ENCODE data around the gene NFAT5. TPM values are rescaled to one million over a fixed set of nuclear protein-coding genes. Genes with fewer than 3 reads are reported as not detected.
"Not testable (repeated sequence)": the region's sequence is repeated elsewhere in the genome, so short reads cannot be mapped to it uniquely, and the experiment has no call there.

Gene NFAT5
- total RNA-seq, 1 donor from 2014 or later = 48.3 TPM

DNA sequence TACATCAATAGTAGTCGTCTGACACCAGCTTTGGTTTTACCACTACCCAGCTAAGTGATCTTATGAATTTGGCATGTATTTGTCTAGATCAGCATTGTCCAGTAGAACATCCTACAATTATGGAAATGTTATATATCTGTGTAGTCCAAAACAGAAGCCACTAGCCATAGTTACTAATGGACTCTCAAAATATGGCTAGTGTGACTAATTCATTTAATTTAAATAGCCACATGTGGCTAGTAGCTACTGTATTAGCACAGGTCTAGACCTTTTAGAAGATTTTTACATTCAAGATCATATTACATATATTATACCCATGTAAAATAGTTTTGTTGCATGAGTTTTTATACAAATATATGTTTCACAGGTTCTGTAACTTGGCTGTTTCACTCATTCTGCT, 27.0 kb upstream of the NFAT5 start:
- peaks cover 32% of the 10 kb centered on the region for H3K4me1 Mint-ChIP-seq
- CTCF ChIA-PET = no interaction called here
- H3K27me3 Mint-ChIP-seq = no peaks in the 10 kb centered on the region
- no peak overlapping the region for H3K4me3 Mint-ChIP-seq
- H3K27ac Mint-ChIP-seq = no peak overlapping the region
- H3K9me3 Mint-ChIP-seq = no peaks in the 10 kb centered on the region
- intact Hi-C loops (cut with micrococcal nuclease) = no loop called here
- TF ChIP-seq, protein P1, sequence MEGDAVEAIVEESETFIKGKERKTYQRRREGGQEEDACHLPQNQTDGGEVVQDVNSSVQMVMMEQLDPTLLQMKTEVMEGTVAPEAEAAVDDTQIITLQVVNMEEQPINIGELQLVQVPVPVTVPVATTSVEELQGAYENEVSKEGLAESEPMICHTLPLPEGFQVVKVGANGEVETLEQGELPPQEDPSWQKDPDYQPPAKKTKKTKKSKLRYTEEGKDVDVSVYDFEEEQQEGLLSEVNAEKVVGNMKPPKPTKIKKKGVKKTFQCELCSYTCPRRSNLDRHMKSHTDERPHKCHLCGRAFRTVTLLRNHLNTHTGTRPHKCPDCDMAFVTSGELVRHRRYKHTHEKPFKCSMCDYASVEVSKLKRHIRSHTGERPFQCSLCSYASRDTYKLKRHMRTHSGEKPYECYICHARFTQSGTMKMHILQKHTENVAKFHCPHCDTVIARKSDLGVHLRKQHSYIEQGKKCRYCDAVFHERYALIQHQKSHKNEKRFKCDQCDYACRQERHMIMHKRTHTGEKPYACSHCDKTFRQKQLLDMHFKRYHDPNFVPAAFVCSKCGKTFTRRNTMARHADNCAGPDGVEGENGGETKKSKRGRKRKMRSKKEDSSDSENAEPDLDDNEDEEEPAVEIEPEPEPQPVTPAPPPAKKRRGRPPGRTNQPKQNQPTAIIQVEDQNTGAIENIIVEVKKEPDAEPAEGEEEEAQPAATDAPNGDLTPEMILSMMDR (IDR thresholded peaks at IDR 0.05) = no peak
- ATAC-seq (ENCODE audit: low read depth) = no peak
- no peak for DNase-seq
- H3K36me3 Mint-ChIP-seq (ENCODE audit: low read depth) = no peaks in the 10 kb centered on the region
- POLR2A ChIA-PET = interaction anchor here (0.6 kb wide), 1 partner anchor 27 kb away, joined by 5 read pairs; the partner anchor contains the start of gene NFAT5

DNA sequence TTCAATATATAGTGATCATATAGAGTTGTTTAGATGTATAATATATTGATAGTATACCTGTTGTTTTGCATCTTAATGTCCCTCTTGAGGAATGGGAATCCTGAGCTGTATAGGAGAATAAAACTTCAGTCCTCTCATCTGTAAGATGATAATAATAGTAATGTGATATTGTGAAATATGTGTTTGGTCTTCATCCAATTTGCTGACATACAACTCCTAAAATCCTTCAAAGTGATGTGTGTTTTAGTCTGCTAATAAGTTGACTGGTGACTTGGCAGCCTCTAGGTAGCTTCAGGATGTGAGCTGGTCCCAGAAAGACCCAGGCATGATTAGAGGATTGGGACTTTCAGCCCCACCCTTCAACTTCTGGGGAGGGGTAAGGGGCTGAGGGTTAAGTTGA, 22.8 kb upstream of the NFAT5 start:
- intact Hi-C loops (cut with micrococcal nuclease) = no loop called here
- Mint-ChIP-seq H3K36me3 (ENCODE audit: low read depth) (no peaks in the 10 kb centered on the region), H3K27me3 (no peaks in the 10 kb centered on the region), H3K4me3 (no peak overlapping the region), H3K27ac (no peak overlapping the region), H3K9me3 (no peaks in the 10 kb centered on the region), H3K4me1 (peaks cover 28% of the 10 kb centered on the region)
- DNase-seq (no peak), ATAC-seq (ENCODE audit: low read depth) (no peak)
- ChIA-PET CTCF (no interaction called here), POLR2A (interaction anchor here (0.5 to 1.6 kb wide), 3 partner anchors 12 to 216 kb away, joined by 3 to 9 read pairs (median 5); no protein-coding TSS in a partner anchor)
- TF ChIP-seq, protein P1 (IDR thresholded peaks at IDR 0.05) = no peak

DNA sequence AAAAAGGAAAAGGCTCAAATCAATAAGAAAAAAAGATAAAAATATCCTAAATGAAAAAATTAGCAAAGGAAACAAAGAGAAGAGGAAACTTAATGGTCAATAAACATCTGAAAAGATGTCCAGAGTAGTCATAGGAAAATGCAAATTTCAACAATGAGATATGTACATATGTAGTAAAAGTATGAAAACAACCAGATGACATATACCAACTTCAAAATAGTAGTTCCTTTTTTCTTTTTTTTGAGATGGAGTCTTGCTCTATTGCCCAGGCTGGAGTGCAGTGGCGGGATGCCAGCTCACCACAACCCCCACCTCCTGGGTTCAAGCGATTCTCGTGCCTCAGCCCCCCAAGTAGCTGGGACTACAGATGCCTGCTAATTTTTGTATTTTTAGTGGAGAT, 21.7 kb upstream of the NFAT5 start:
- CTCF ChIA-PET = no interaction called here

DNA sequence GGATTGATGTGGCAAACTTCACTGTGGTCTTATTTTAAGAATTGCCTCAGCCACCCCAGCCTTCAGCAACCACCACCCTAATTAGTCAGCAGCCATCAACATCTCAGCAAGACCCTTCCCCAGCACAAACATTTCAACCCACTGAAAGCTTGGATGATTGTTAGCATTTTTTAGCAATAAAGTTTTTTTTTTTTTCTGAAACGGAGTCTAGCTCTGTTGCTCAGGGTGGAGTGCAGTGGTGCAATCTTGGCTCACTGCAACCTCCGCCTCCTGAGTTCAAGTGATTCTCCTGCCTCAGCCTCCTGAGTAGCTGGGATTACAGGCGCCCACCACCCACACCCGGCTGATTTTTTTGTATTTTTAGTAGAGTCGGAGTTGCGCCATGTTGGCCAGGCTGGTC, 19.1 kb upstream of the NFAT5 start:
- H3K9me3 Mint-ChIP-seq; intact Hi-C loops (cut with micrococcal nuclease); H3K36me3 Mint-ChIP-seq (ENCODE audit: low read depth); H3K27me3 Mint-ChIP-seq; ATAC-seq (ENCODE audit: low read depth); DNase-seq; H3K4me3 Mint-ChIP-seq; CTCF ChIA-PET; H3K27ac Mint-ChIP-seq: not testable (repeated sequence)
- POLR2A ChIA-PET = interaction anchor here (0.6 to 0.8 kb wide), 2 partner anchors 8 to 10 kb away, joined by 3 to 5 read pairs; no protein-coding TSS in a partner anchor
- H3K4me1 Mint-ChIP-seq = peaks cover 11% of the 10 kb centered on the region

More for the DNA sequence above, 21.7 kb upstream of the NFAT5 start:
- H3K36me3 Mint-ChIP-seq (ENCODE audit: low read depth) = no peaks in the 10 kb centered on the region
- no peaks in the 10 kb centered on the region for H3K9me3 Mint-ChIP-seq
- TF ChIP-seq, protein P1 (IDR thresholded peaks at IDR 0.05) = no peak
- H3K27ac Mint-ChIP-seq = no peak overlapping the region
- no peak for DNase-seq
- no peaks in the 10 kb centered on the region for H3K27me3 Mint-ChIP-seq
- POLR2A ChIA-PET = interaction anchor here (0.6 to 1.6 kb wide), 2 partner anchors 23 to 30 kb away, joined by 4 to 5 read pairs; no protein-coding TSS in a partner anchor
- peak; percentile 65 for ATAC-seq (ENCODE audit: low read depth)
- H3K4me1 Mint-ChIP-seq = peaks cover 28% of the 10 kb centered on the region
- no peak overlapping the region for H3K4me3 Mint-ChIP-seq
- intact Hi-C loops (cut with micrococcal nuclease) = no loop called here

DNA sequence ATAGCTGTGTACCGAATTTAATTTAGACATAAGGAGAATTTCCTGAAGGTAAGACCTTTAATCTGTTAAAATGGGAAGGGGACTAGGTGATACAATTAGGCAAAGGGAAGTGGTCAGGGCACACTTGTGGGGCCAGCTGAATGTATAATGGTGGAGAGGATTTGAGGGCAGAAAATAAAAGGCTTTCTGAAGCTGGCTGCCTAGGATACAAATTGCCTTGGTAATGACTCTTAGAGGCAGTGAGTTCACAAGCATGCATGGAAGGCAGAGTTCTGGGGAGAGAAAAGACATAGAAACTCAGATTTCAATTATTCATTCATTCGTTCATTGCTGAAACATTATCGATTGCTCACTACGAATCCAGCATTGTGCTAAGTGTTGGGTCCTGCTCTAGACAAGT, 12.4 kb upstream of the NFAT5 start:
- ATAC-seq (ENCODE audit: low read depth) = no peak
- H3K4me1 Mint-ChIP-seq = peaks cover 4% of the 10 kb centered on the region
- ChIA-PET POLR2A (no interaction called here), CTCF (interaction anchor here (1.0 kb wide), 1 partner anchor 30 kb away, joined by 3 read pairs; no protein-coding TSS in a partner anchor)
- intact Hi-C loops (cut with micrococcal nuclease) = no loop called here
- DNase-seq = no peak
- H3K4me3 Mint-ChIP-seq = no peak overlapping the region
- H3K9me3 Mint-ChIP-seq = no peaks in the 10 kb centered on the region
- no peaks in the 10 kb centered on the region for H3K27me3 Mint-ChIP-seq
- TF ChIP-seq, protein P1 (IDR thresholded peaks at IDR 0.05) = no peak
- no peak overlapping the region for H3K27ac Mint-ChIP-seq
- no peaks in the 10 kb centered on the region for H3K36me3 Mint-ChIP-seq (ENCODE audit: low read depth)

DNA sequence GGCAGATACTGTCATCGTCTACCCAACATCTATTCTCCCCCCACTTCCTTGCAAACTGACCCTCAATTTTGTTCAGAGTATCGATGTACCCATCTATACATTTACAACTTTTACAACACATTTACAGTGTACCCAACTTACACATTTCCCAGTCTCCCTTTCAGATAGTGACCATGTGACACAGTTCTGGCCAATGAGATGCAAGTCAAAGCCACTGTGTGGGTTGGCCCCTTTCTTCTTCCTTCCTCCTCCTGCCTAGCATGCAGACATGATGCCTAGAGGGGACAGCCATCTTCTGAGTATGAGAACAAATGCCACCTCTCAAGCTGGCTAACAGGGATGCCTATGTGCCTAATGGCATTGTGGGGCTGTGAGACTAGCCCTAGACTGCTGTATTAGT, 11.3 kb upstream of the NFAT5 start:
- ATAC-seq (ENCODE audit: low read depth) (no peak), DNase-seq (no peak)
- Mint-ChIP-seq H3K36me3 (ENCODE audit: low read depth) (no peaks in the 10 kb centered on the region), H3K27me3 (no peaks in the 10 kb centered on the region), H3K4me1 (peaks cover 4% of the 10 kb centered on the region), H3K27ac (no peak overlapping the region), H3K4me3 (no peak overlapping the region), H3K9me3 (no peaks in the 10 kb centered on the region)
- intact Hi-C loops (cut with micrococcal nuclease) = no loop called here
- POLR2A ChIA-PET = no interaction called here
- TF ChIP-seq, protein P1 (IDR thresholded peaks at IDR 0.05) = no peak
- CTCF ChIA-PET = interaction anchor here (1.0 kb wide), 1 partner anchor 29 kb away, joined by 3 read pairs; no protein-coding TSS in a partner anchor

All from activated B cell treated with CpG ODN at 0.5 μM for 24 hours (primary cell).